ENCODE data around the gene GPRC5C. TPM values are rescaled to one million over a fixed set of nuclear protein-coding genes. Genes with fewer than 3 reads are reported as not detected.

Gene GPRC5C
- total and polyA plus RNA-seq, 2 experiments from 2014 or later: 1.6 to 2.7 TPM

DNA sequence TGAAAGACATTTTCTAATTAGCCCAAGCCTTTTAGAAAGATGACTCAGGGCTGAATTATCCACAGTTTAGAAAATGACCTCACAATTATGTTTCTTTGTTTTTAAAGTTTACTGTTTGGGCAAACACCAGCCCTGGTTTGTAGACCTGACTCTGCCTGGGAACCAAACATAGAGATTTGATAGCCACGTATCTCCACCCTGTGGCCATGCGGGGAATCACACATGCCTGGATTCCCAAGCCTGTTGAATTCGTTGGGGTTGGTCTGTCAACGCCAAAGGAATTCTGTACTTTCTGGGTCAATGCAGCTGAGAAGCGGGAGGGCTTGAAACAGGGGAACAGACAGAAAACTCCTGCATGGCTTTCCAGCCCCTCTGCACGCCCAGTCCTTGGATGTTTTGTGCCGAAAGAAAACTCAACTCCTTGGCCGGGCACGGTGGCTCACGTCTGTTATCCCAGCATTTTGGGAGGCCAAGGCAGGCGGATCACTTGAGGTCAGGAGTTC, 61.5 kb downstream of the GPRC5C start:
- Histone ChIP-seq H4K20me1 (ENCODE audit: insufficient read depth) (no peaks in the 10 kb centered on the region), H3K9ac (no peak overlapping the region), H3F3A (ENCODE audit: insufficient read depth) (no peaks in the 10 kb centered on the region), H3K9me3 (ENCODE audit: low read depth) (no peaks in the 10 kb centered on the region), H3K4me3 (no peak overlapping the region), H2AFZ (no peak overlapping the region), H3K4me2 (ENCODE audit: unreplicated experiment) (no peak overlapping the region), H3K27ac (no peak overlapping the region), H3K79me2 (ENCODE audit: insufficient read depth) (no peaks in the 10 kb centered on the region), H3K4me1 (ENCODE audit: insufficient read depth) (no peaks in the 10 kb centered on the region), H3K36me3 (ENCODE audit: low read depth) (no peaks in the 10 kb centered on the region), H3K27me3 (replicated peaks; ENCODE audit: insufficient read depth) (no peaks in the 10 kb centered on the region), H3K9me2 (ENCODE audit: insufficient read depth) (no peaks in the 10 kb centered on the region)
- peak; percentile 82 for DNase-seq
- WGBS, 2 experiments (ENCODE audit: low coverage in 1 of 2, low lambda C conversion rate in 2 of 2, missing lambda C conversion rate in 2 of 2): 27 to 32% methylated on average over 11 of the region's 11 CpGs
- in situ Hi-C loops (cut with MboI): no loop called here
- TF ChIP-seq EZH2 (IDR thresholded peaks at IDR 0.05; ENCODE audit: insufficient read depth, poor library complexity, severe bottlenecking) (no peak), EZH2phosphoT487 (IDR thresholded peaks at IDR 0.05; ENCODE audit: insufficient read depth, low read depth) (no peak)

Small RNA genes lying within 50 kb of the gene (small RNA-seq; reads per million reads assigned to genes)
- gene RNA5SP448 (ENCODE audit: low read depth, low replicate concordance): not detected

Other genes with a start within 250 kb of the GPRC5C start
- gene RPL38, start 228.4 kb upstream of the GPRC5C start, total RNA-seq (2014; rRNA removed; shearing (Covaris generic)): 87.6 and 176 TPM in 2 replicates
- 986 and 999 TPM in 2 replicates for gene RPL38, start 228.4 kb upstream of the GPRC5C start, polyA plus RNA-seq (2016; fragmentation: Nextera tagmentation; extraction: Ambion mirVana)
- gene TTYH2, start 218.5 kb upstream of the GPRC5C start, total RNA-seq (2014; rRNA removed; shearing (Covaris generic)): 2.4 TPM in 1 of 2 replicates, not detected in the other
- 0.19 and 0.38 TPM in 2 replicates for gene TTYH2, start 218.5 kb upstream of the GPRC5C start, polyA plus RNA-seq (2016; fragmentation: Nextera tagmentation; extraction: Ambion mirVana)
- not detected in 2 replicates for gene DNAI2, start 157.9 kb upstream of the GPRC5C start, total RNA-seq (2014; rRNA removed; shearing (Covaris generic))
- not detected in 2 replicates for gene DNAI2, start 157.9 kb upstream of the GPRC5C start, polyA plus RNA-seq (2016; fragmentation: Nextera tagmentation; extraction: Ambion mirVana)
- gene KIF19, start 105.9 kb upstream of the GPRC5C start, total RNA-seq (2014; rRNA removed; shearing (Covaris generic)): not detected in 2 replicates
- not detected in 2 replicates for gene KIF19, start 105.9 kb upstream of the GPRC5C start, polyA plus RNA-seq (2016; fragmentation: Nextera tagmentation; extraction: Ambion mirVana)
- gene BTBD17, start 70.2 kb upstream of the GPRC5C start, total RNA-seq (2014; rRNA removed; shearing (Covaris generic)): not detected in 2 replicates
- 0.10 TPM in 1 of 2 replicates, not detected in the other for gene BTBD17, start 70.2 kb upstream of the GPRC5C start, polyA plus RNA-seq (2016; fragmentation: Nextera tagmentation; extraction: Ambion mirVana)
- not detected in 2 replicates for gene GPR142, start 64.6 kb upstream of the GPRC5C start, total RNA-seq (2014; rRNA removed; shearing (Covaris generic))
- not detected in 2 replicates for gene GPR142, start 64.6 kb upstream of the GPRC5C start, polyA plus RNA-seq (2016; fragmentation: Nextera tagmentation; extraction: Ambion mirVana)
- gene CD300A, start 34.5 kb downstream of the GPRC5C start, total RNA-seq (2014; rRNA removed; shearing (Covaris generic)): not detected in 2 replicates
- not detected in 2 replicates for gene CD300A, start 34.5 kb downstream of the GPRC5C start, polyA plus RNA-seq (2016; fragmentation: Nextera tagmentation; extraction: Ambion mirVana)
- not detected in 2 replicates for gene CD300LB, start 99.4 kb downstream of the GPRC5C start, total RNA-seq (2014; rRNA removed; shearing (Covaris generic))
- gene CD300LB, start 99.4 kb downstream of the GPRC5C start, polyA plus RNA-seq (2016; fragmentation: Nextera tagmentation; extraction: Ambion mirVana): not detected in 2 replicates
- gene CD300C, start 114.0 kb downstream of the GPRC5C start, total RNA-seq (2014; rRNA removed; shearing (Covaris generic)): 0.76 and 1.0 TPM in 2 replicates
- 1.4 TPM in 2 replicates for gene CD300C, start 114.0 kb downstream of the GPRC5C start, polyA plus RNA-seq (2016; fragmentation: Nextera tagmentation; extraction: Ambion mirVana)
- not detected in 2 replicates for gene CD300H, start 135.4 kb downstream of the GPRC5C start, total RNA-seq (2014; rRNA removed; shearing (Covaris generic))
- not detected in 2 replicates for gene CD300H, start 135.4 kb downstream of the GPRC5C start, polyA plus RNA-seq (2016; fragmentation: Nextera tagmentation; extraction: Ambion mirVana)
- not detected in 2 replicates for gene CD300LD, start 160.2 kb downstream of the GPRC5C start, total RNA-seq (2014; rRNA removed; shearing (Covaris generic))
- not detected in 2 replicates for gene CD300LD, start 160.2 kb downstream of the GPRC5C start, polyA plus RNA-seq (2016; fragmentation: Nextera tagmentation; extraction: Ambion mirVana)
- not detected in 2 replicates for gene CD300E, start 191.7 kb downstream of the GPRC5C start, total RNA-seq (2014; rRNA removed; shearing (Covaris generic))
- gene CD300E, start 191.7 kb downstream of the GPRC5C start, polyA plus RNA-seq (2016; fragmentation: Nextera tagmentation; extraction: Ambion mirVana): not detected in 2 replicates

Measured in GM23248 (cell line).